ENCODE results near the gene GNAQ.

DNA sequence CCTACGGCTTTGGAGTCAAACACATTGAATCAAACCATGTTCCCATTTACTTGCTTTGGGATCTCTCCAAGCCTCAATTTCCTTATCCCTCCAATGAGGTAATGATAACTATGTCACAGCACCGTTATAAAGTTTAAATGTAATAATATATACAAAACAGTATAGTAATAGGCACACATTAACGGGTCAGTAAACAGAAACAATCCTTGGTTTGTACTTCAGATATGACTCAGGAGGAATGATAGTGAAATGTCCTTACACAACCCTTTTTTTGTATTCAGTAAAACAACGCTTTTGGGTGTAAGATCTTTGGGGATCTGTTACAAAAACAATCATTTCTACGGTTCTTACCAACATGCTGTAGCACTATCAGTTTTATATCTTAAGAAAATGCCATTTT lies 205.0 kb downstream of the GNAQ start:
- TF ChIP-seq, protein P1, sequence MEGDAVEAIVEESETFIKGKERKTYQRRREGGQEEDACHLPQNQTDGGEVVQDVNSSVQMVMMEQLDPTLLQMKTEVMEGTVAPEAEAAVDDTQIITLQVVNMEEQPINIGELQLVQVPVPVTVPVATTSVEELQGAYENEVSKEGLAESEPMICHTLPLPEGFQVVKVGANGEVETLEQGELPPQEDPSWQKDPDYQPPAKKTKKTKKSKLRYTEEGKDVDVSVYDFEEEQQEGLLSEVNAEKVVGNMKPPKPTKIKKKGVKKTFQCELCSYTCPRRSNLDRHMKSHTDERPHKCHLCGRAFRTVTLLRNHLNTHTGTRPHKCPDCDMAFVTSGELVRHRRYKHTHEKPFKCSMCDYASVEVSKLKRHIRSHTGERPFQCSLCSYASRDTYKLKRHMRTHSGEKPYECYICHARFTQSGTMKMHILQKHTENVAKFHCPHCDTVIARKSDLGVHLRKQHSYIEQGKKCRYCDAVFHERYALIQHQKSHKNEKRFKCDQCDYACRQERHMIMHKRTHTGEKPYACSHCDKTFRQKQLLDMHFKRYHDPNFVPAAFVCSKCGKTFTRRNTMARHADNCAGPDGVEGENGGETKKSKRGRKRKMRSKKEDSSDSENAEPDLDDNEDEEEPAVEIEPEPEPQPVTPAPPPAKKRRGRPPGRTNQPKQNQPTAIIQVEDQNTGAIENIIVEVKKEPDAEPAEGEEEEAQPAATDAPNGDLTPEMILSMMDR (IDR thresholded peaks at IDR 0.05) = no peak
- TF ChIP-seq ZFX (IDR thresholded peaks at IDR 0.05; ENCODE audit: borderline replicate concordance) = no peak

Measured in 22Rv1 (cell line).